Hematopoietic multipotent progenitor cell treated with erythropoietin and hydrocortisone succinate and interleukin-3 and kit ligand, for 4 days (in vitro differentiated cells): ENCODE data around the gene METTL23.
A peak's percentile ranks its signal among the peaks of the same experiment; 100 is the strongest.

Experiments
- DNase-seq: peaks from one replicate; pipeline ENCODE4 v3.0.0-alpha.2; 2015

Gene METTL23, protein sequence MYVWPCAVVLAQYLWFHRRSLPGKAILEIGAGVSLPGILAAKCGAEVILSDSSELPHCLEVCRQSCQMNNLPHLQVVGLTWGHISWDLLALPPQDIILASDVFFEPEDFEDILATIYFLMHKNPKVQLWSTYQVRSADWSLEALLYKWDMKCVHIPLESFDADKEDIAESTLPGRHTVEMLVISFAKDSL

DNA sequence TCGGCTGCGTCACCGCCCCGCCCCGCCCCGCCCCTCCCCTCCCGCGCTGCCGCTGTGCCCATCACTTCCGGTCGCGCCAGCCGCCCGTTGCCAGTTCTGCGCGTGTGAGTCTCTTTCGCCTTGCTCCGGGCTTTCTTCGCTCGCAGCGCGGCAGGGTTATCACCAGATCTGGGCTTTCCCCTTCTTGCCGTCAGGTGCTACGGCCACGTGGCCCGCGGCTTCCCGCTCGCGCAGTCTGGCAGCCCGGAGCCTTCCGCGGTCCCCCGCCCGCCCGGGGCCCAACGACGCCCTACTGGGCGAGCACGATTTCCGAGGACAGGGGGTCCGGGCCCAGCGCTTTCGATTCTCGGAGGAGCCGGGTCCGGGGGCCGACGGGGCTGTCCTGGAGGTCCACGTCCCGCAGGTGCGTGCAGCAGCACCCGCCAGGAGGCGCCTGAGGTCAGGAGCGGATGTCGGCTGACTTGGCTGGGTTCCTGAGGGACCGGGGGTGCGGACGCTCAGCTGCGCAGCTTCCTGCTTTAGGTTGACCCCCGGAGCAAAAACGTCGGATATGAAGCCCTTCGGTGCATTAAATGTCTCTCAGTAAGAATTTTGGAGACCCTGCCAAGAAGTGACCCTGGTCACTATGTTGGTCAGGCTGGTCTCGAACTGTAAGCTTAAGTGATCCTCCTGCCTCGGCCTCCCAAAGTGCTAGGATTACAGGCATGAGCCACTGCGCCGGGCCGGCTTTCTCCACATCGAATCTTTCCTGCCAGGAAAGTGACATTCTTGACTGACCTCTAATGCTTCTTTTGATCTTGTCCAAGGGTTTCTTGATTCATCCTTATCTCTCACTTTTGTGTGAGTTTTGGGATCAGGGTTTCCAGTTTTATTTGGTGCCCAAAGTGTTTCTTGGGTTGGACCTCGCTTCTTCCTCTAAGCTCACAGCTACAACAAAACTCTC lies at the start of gene METTL23:
Gene METTL23 (plus strand): TSS at position 64 of the 943 bp plus-strand sequence. CDS start 2,872 bp downstream, outside the sequence.
- peak; percentile 90 for DNase-seq

DNA sequence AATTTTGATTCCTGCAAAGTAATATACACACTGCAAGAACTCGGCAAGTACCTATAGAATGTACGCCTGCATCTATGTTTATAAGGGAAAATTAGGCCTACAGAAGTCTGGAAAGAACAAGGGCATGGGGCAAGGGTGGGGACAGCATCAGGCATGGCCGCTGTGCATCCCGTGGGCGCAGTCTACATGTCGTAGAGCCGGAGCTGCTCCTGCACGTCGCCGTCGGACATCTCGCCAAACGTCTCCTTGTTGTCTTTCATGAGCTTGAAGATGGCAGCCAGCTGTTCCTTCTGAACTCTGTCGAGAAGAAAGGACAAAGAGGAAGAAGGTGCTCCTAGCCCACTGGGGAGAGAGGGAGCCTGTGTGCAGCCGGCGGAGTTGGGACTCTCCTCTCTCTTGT lies 49.2 kb upstream of the METTL23 start:
- no peak for DNase-seq

DNA sequence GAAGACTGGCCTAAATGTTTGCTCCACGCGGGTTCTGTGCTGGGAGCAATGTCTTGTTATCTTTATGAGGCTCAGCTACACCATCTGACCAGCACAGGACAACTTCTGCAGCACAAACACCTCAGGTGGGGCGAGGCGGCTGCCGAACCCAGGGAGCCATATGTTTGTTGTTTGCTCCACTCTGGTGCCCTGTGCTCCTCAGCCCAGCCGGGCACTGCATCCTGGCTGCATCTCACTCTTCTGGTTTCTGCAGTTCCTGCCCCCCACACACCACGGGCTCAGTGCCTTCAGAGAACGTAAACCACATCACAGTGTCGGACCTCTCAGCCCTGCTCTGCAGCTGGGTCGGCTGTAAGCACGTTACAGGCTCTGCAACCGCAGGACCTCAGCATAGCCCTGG lies 48.3 kb upstream of the METTL23 start:
- peak; percentile 14 for DNase-seq

DNA sequence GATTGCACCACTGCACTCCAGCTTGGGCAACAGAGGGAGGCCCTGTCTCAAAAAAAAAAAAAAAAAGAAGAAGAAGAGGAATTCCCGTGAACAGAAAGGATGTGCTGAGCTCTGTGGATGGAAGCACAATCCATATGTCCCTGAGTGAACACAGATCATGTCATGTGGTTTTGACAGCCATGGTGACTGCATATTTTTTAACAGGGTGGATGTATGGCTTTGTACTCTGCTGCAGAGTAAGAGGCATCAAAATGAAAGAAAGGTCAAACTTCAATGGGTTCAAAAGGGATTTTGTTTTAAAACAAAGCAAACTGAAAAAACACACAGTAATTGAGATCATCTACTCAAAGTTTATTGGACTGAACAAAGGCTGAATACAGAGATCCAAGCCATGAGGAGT lies 47.4 kb upstream of the METTL23 start:
- DNase-seq = no peak

DNA sequence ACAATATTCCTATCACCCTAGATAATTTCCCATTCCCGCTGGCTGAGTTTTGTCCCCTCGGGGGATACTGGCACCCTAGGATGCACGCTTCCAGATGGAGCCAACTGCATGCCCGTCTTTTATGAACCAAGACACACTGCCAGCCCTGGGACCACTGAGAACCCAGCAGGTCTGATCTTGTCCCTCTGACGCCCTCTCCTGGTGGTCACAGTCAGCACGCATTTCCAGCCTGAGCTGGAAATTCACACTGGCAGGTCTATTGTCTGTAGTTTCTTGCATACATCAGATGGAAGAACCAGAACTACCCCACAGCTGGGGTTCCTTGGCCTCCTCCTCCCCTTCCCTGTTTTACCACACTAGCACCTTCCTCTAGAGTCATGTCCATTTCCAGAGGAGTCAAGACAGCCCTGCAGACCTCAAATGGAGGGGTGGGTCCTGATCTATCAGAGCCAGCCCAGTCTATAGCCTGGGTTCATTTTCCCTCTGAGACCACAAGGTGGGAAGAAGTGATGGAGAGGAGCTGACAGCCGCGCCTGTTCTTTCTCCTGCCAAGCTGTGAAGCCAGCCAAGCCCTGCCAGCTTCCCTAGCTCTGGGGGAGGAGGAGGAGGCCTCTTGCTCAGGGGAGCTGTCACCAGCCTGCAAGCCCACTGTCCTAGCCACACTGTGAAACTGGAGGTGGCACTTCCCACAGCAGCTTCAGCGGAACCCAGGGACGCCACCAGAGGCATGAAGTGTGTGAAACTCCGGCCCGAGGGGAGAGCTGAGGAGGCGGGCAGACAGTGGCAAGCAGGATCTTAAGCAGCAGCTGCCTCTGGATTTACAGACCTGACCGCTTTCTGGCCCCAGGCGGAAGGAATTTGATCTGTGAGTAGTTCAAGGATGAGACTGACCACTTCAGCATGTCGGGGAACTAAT lies 45.2 kb upstream of the METTL23 start:
- DNase-seq = peak; percentile 90

DNA sequence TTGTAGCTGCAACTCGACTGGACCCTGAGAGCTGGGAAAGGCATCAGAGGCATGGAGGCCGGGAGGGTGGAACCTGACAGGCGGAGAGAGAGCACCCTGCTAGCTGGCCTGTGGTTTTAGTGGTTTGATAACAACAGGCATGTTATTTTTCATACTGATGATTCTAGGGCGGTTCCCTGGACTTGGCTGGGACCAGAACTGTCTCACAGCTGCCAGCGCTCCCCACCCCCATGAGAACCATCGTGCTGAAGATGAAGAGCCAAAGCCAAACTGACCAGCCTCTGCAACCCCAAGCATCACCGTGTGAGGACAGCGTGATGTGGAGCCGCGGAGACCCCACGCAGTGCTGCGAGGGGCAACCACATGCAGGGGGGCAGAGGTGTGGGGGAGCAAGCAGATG lies 44.3 kb upstream of the METTL23 start:
- DNase-seq = peak; percentile 91

DNA sequence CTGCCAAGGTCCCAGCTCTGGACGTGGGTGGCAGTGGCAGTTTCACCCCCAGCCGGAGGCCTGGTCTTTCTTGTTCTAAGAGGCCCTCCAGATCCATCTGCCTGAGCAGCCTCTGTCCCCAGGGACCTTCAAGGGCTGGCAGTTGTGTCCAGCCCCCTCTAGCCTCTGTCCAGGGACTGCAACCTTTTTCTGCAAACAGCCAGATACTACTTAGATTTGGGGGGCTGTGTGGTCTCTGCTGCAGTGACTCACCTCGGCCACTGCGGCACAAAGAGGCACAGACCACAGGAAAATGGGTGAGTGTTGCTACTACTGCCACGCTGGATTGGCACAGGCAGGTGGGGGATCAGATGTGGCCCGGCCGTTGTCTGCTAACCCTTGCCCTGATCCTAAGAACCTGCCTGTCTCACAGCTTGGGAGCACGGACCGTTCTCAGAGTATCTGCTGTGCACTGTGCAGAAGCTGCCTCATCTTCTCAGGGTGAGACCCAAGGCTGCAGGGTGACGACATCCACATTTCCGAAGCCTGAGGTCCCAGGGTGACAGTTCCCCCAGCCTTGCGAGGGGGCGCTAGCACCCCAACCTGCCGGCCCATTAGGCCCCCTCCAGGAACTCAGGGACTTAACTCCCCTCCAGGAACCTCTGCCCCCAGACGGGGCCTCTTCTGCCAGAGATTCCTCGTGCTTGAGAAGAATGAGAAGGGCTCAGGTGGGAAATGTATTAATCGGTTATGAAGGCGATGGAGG lies 43.5 kb upstream of the METTL23 start:
- peak; percentile 29 for DNase-seq

DNA sequence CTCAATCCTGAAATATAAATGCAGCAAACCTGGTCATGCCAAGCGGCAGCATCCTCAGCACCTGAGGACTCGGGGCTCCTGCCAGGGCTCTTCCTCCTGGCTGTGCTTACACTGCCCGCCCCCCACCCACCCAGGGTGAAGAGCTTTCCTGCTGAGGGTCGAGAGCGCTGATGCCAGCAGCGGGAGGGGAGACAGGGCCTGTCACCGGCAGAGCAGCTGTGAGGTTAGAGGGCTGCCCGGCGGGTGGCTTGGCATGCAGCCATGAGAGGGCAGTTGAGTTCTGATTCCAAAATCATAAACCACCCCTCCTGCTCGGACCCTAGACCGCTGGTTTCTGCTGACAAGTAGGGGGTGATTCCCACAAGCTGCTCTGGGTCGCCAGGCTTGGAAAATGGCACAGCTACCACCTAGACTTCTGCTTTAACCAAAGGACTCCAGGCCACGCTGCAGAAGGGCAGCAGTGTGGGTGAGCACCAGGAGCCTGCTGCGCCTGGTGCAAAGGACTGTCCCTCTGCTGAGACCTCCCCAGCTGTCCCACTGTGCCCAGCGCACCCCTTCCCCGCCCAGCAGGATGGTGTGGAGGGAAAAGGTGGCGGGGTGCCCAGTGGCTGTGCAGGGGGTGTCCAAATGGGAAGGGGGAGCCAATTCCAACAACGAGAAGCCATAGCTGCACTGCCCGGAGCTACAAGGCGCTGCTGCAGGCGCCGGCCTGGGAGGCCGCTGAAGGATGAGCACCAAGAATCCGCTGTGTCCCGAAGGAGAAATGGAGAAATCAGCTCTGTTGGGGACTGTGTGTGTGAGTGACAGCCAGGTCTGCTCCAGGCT lies 42.5 kb upstream of the METTL23 start:
- no peak for DNase-seq

DNA sequence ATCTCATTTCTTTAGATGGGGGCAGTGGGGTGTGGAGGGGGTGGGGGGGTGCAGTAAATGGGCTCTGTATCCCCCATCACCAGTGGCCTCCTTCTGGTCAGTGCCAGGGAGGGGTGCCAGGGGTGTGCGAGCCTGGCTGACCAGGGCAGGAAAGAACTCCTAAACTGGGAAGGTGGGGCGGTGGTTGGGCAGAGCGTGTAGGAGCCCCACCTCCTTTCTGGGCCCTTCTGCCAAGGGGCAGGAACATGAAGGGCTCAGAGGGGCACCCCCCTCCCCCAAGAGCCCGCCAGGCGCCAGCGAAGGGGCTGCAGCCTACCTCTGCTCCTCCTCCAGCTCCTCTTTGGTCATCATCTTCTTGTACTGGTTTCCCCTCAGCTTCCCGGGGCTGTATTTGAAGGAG lies 41.9 kb upstream of the METTL23 start:
- no peak for DNase-seq

DNA sequence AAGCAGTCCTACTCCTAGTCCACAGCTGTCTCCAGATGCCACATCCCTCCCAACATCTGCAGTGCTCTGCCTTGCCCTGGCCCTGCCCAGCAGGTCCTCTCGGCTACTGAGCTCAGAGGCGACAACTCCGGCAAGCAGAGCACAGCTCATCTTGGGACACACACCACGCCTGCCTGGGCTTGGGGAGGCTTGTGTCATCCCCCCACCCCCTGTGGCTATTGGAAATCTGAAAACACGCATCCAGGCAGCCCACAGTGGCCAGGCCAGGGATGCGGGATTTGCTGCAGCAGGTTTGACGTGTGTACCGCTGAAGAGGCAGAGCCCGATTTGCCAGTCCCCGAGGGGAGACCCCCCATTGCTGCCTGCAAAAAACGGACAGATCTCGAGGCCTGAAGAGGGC lies 41.3 kb upstream of the METTL23 start:
- DNase-seq = no peak

DNA sequence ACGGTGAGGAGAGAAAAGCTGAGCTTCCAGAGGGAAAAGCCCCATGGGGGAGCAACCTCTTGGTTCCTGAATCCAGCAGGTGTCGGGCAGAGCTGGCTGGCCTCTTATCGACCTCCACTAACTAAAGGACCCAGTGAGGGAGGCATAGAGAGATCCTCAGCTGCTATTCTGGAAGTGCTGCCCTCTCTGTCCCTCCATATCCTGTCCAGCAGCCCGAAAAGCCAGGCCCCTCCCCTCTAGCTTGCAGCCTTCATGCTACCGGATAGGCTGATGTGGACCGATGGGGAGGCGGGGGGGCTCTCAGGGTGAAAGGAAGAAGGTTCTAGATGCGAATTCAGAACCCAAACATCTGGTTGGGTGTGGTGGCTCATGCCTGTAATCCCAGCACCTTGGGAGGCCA lies 40.8 kb upstream of the METTL23 start:
- no peak for DNase-seq

DNA sequence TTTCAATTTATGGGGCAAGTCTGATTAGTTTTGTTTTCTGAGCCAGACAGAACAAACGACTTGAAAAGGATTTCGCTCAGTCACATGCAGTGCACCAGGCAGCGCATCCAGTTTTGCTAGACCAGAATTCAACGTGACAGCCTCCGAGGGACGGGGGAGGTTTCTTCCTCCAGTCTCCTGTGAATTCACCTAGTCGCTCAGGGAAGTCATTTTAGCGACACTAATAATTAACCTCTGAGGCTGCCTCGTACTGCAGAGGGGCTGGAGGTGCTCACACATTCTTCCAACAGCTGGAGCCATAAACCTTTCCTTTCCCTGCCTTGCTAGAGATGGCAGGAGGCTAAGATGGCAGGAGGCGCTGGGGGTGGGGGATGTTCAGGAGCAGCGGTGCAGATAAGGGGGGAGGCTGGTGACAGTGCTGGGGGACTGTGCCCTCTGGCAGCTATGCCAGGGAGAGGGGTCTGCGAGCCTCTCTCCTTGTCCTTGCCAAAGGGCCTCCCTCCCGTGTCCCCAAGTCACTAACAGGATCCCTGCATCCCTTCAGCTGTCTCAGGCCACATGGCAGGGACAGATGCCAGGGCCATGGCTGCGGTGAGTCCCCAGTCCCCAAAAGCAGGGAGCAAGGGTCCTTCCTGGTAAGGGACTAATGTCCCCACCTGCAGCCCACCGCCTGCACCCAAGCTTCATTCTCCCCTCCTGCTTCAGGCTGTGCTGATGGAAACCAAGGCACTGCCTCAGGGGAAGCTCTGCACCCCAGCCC lies 39.9 kb upstream of the METTL23 start:
- DNase-seq = no peak

DNA sequence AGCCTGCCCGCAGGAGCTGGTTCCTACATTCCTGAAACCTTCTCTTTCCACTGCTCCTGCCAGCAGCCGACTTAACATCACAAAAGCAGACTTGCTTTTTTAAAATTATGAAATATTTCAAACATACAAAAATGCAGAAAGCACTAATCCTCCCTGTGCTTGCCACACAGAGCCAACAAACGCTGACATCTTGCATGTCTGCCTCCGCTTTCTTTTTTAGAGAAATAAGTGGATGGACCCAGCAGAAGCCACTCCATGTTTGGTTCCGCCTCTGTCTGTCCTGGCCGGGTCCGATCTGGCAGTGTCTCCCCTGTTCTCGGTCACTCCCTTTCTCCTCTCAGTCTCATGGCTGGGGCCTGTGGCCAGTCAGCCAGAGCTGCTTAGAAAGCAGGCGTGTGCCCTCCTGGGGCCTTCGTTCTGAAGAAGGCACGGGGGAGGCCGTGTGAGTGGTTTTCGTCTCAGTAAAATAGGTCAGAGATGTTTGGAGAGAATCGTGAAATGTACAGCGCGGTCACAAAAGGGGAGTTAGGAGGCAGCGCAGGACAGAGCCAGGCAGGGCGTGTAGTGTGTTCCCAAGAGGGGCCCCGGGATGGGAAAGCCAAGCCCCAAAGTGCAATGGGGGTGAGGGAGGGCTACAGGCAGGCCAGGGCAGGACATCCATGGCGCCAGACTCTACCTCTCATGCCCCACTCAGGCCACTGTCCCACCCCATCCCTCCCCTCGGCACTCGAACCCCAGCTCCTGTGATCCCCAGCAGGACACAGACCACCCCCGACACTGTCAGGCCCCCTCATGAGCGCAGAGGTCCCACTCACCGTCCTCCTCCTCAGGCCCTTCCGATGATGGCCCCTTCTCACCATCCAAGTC lies 39.1 kb upstream of the METTL23 start:
- no peak for DNase-seq

DNA sequence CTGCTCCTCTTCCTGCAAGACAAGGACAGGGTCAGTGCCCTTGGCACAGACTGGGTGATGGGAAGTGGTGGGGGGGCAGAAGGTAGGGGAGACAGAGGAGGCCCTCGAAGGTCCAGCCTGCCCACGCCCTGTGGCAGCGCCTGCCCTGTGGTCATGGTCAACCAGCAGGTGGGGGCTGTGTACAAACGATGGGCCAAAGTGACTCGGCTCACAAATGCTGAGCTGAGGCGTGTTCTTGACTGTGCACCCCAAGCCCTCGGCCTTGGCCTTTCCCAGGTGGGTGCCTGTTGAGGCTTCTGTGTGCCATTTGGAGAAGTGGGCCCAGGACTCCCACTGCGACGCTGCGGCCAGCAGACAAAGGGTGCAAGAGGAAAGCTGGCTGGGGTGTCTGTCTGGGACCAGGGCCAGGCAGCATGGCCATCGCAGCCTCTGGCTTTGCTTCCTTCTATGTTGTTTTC lies 38.4 kb upstream of the METTL23 start:
- no peak for DNase-seq

DNA sequence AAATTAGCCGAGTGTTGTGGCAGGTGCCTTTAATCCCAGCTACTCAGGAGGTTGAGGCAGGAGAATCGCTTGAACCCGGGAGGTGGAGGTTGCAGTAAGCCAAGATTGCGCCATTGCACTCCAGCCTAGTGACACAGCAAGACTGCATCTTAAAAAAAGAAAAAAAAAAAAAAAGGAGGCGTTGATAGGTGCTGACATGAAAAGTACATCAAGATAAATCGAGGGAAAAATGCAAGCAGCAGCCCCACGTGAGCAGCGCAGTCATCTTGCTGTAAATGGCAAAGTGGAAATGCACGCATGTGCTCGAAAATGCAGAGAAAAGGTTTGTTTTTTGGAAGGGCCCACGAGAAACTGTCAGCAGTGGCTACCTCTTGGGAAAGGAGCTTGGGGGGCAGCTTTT lies 36.8 kb upstream of the METTL23 start:
- no peak for DNase-seq

DNA sequence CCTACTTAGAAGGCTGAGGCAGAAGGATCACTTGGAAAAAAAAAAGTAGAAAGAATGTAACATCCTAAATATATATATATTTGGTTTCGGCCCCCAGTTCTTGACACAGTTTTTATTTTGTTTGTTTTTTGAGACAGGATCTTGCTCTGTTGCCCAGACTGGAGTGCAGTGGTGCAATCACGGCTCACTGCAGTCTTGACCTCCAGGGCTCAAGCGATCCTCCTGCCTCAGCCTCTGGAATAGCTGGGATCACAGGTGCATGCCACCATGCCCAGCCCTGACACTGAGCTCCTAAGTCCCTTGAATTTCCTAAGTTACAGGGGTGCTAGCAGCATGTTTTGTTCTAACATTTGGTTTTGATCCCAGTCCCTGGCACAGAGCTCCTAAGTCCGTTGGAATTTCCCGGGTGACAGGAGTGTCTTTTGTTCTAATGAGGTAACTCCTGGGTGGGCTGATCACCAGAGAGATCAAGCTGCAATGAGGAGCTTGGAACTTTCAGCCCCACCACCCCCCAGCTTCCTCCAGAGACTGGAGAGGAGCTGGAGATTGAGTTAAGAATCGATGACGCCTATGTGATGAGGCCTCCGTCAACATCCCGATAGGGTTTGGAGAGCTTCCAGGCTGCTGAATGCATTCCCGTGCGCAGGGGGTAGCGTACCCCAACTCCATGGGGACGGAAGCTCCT lies 35.9 kb upstream of the METTL23 start:
- no peak for DNase-seq

DNA sequence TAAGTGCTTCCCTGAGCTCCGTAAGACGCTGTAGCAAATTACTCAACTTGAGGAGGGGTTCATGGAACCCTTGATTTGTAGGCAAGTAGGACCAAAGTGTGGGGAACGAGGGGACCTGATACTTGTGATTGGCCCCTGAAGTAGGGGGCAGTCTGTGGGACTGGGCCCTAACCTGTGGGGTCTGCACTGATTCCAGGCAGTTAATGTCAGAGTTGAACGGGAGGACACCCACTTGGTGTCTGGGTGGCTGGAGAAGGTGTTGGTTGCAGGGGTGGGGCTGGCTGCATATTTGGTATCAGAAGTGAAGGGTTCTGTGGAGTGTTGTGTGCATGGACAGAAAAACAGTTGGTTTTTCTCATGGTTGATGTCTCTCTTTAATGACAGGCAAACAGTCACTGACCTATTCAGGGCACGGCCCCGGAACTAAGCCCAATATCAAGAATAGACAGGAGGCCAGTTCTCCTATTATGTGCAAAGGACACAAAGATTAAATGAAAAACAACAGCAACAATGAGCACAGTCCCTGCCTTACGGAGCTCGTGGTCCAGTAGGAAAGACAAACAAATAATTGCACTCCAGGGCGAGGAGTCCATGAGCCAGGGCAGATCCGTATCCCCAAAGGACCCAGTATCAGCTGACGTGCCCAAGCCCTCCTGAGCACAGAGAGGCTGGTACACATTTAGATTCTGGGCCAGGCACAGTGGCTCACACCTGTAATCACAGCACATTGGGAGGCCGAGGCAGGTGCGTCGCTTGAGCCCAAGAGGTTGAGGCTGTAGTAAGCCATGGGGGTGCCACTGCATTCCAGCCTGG lies 35.1 kb upstream of the METTL23 start:
- no peak for DNase-seq
